GM19238 (cell line): ENCODE results near the gene CPN2.

ENCODE experiments used
- DNase-seq: peaks from one replicate; pipeline ENCODE4 v3.0.0; 2011; ENCODE audit warnings: low spot score; ENCODE audit not compliant: insufficient read length

The CPN2 gene

GRCh38 chr3:194296454-194297263 is 54.5 kb downstream of the CPN2 start:
- DNase-seq: no peak

- DNase-seq: no peak
These were observed 56.3 kb downstream of the CPN2 start for GRCh38 chr3:194294895-194295214.

GRCh38 chr3:194294199-194294894 is 56.8 kb downstream of the CPN2 start:
- DNase-seq: no peak

- DNase-seq: no peak
These were observed 57.5 kb downstream of the CPN2 start for GRCh38 chr3:194293546-194294198.

GRCh38 chr3:194292331-194292730 is 58.8 kb downstream of the CPN2 start:
- DNase-seq: no peak
